HEK293T (cell line): Measurements from ENCODE around the gene UBA5.

ENCODE experiments used
- BHLHE40 ChIP-seq: fragments of 450-650 bp; IDR thresholded peaks from 2 replicates; pipeline ENCODE4 v1.6.1; 2016; ENCODE audit warnings: mild to moderate bottlenecking, moderate library complexity, borderline replicate concordance
- CTBP1 ChIP-seq: fragments of 450-650 bp; IDR thresholded peaks from 2 replicates; pipeline ENCODE4 v1.6.1; 2016; ENCODE audit warnings: borderline replicate concordance
- ELF4 ChIP-seq: fragments of 450-650 bp; IDR thresholded peaks from 2 replicates; pipeline ENCODE4 v1.6.1; 2017; ENCODE audit warnings: antibody characterized with exemption
- FOXA1 ChIP-seq: fragments of 450-650 bp; IDR thresholded peaks from 2 replicates; pipeline ENCODE4 v1.6.1; 2016; ENCODE audit warnings: mild to moderate bottlenecking
- FOXK2 ChIP-seq: fragments of 450-650 bp; IDR thresholded peaks from 2 replicates; pipeline ENCODE4 v1.6.1; 2016; ENCODE audit warnings: mild to moderate bottlenecking
- FOXM1 ChIP-seq: fragments of 450-650 bp; IDR thresholded peaks from 2 replicates; pipeline ENCODE4 v1.6.1; 2017; ENCODE audit warnings: mild to moderate bottlenecking, borderline replicate concordance
- HDGF ChIP-seq: fragments of 450-650 bp; IDR thresholded peaks from 2 replicates; pipeline ENCODE4 v1.6.1; 2017; ENCODE audit warnings: antibody characterized with exemption, borderline replicate concordance
- LEF1 ChIP-seq: fragments of 450-650 bp; IDR thresholded peaks from 2 replicates; pipeline ENCODE4 v1.6.1; 2017; ENCODE audit warnings: mild to moderate bottlenecking, borderline replicate concordance
- NFRKB ChIP-seq: fragments of 450-650 bp; IDR thresholded peaks from 2 replicates; pipeline ENCODE4 v1.6.1; 2016; ENCODE audit warnings: mild to moderate bottlenecking, moderate library complexity
- SP1 ChIP-seq: fragments of 450-650 bp; IDR thresholded peaks from 2 replicates; pipeline ENCODE4 v1.6.1; 2017
- SUZ12 ChIP-seq: fragments of 450-650 bp; IDR thresholded peaks from 2 replicates; pipeline ENCODE4 v1.6.1; 2016; ENCODE audit warnings: mild to moderate bottlenecking
- ZNF384 ChIP-seq: fragments of 450-650 bp; IDR thresholded peaks from 2 replicates; pipeline ENCODE4 v1.6.1; 2016

GRCh38 chr3:132659000-132659364 is 1.1 kb upstream of the UBA5 start:
- no peak for TF ChIP-seq FOXA1
- no peak for TF ChIP-seq BHLHE40
- TF ChIP-seq ZNF384 = no peak
- TF ChIP-seq FOXM1 = no peak
- peak; percentile 40; the same call in 1 of the 2 replicates for TF ChIP-seq NFRKB
- 0 out of 2 replicates have a peak, but pooled peaks have one; percentile 13 for TF ChIP-seq ELF4
- no peak for TF ChIP-seq SP1
- TF ChIP-seq LEF1 = no peak
- TF ChIP-seq SUZ12 = no peak
- no peak for TF ChIP-seq HDGF
- TF ChIP-seq CTBP1 = no peak
- no peak for TF ChIP-seq FOXK2
